Measurements from ENCODE around the gene ZIC2.
"Not testable (repeated sequence)": the region's sequence is repeated elsewhere in the genome, so short reads cannot be mapped to it uniquely, and the experiment has no call there.

Gene ZIC2

DNA sequence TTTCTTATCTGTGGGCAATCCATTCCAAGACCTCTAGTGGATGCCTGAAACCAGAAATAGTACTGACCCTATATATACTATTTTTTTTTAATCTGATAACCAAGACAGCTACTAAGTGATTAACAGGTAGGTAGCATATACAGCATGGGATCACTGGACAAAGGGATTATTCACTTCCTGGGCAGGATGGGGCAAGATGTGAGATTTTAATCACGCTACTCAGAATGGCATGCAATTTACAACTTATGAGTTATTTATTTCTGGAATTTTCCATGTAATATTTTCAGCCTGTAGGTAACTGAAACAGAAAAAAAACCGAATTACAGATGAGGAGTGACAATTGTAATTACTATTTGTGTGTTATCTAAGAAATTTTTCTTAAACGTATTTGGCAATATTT, 41.2 kb downstream of the ZIC2 start:
- no peak overlapping the region for H3K4me3 ChIP-seq (ENCODE audit: control insufficient read depth, low read depth, low read length)
- TF ChIP-seq, protein P1, sequence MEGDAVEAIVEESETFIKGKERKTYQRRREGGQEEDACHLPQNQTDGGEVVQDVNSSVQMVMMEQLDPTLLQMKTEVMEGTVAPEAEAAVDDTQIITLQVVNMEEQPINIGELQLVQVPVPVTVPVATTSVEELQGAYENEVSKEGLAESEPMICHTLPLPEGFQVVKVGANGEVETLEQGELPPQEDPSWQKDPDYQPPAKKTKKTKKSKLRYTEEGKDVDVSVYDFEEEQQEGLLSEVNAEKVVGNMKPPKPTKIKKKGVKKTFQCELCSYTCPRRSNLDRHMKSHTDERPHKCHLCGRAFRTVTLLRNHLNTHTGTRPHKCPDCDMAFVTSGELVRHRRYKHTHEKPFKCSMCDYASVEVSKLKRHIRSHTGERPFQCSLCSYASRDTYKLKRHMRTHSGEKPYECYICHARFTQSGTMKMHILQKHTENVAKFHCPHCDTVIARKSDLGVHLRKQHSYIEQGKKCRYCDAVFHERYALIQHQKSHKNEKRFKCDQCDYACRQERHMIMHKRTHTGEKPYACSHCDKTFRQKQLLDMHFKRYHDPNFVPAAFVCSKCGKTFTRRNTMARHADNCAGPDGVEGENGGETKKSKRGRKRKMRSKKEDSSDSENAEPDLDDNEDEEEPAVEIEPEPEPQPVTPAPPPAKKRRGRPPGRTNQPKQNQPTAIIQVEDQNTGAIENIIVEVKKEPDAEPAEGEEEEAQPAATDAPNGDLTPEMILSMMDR (conservative IDR thresholded peaks at IDR 0.05; ENCODE audit: control insufficient read depth, insufficient read depth, low read depth, low read length): no peak
- no peak for DNase-seq (ENCODE audit: low read depth)

DNA sequence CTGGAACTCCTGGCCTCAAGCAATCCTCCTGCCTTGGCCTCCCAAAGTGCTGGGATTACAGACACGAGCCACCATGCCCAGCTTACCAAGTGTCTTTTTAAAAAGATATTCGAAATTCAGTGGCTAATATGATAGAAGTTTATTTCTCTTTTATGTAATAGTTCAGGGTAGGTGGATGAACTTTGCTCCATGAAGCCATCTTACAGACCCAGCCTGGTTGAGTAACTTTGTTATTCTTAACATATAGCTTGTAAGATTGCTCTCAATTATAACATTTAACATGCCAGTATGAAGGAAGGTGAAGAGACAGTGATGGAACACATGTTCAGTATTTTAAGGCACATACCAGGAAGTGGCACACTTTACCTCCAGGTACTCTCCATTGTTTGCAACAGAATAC, 42.4 kb downstream of the ZIC2 start:
- H3K4me3 ChIP-seq (ENCODE audit: control insufficient read depth, low read depth, low read length): no peak overlapping the region
- TF ChIP-seq, protein P1 (conservative IDR thresholded peaks at IDR 0.05; ENCODE audit: control insufficient read depth, insufficient read depth, low read depth, low read length): no peak
- DNase-seq (ENCODE audit: low read depth): no peak

DNA sequence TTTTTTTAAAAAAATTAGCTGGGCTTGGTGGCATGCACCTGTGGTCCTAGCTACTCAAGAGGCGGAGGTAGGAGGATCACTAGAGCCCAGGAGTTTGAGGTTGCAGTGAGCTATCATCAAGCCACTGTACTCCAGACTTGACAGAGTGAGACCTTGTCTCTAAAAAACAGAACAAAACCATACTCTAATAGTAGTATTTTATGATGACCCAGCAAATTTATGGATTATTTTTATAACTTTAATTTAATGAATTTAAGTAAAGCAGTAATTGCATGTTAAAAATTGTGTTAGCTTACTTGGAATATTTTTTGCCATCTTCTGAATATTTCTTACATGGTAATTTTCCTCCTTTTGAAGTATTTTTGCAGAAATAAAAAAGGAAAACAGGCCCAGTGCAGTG, 48.3 kb downstream of the ZIC2 start:
- DNase-seq (ENCODE audit: low read depth): no peak
- H3K4me3 ChIP-seq (ENCODE audit: control insufficient read depth, low read depth, low read length): no peak overlapping the region
- TF ChIP-seq, protein P1 (conservative IDR thresholded peaks at IDR 0.05; ENCODE audit: control insufficient read depth, insufficient read depth, low read depth, low read length): no peak

DNA sequence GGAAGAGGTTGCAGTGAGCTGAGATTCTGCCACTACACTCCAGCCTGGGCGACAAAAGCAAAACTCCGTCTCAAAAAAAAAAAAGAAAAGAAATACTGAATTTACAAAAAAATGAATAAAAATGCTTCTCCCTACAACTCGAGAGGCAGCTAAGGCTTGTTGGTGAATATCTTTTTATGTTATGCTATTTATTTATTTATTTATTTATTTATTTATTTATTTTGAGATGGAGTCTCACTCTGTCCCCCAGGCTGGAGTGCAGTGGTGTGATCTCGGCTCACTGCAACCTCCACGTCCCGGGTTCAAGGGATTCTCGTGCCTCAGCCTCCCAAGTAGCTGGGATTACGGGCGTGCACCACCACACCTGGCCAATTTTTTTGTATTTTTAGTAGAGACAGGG, 51.1 kb downstream of the ZIC2 start:
- DNase-seq (ENCODE audit: low read depth); H3K4me3 ChIP-seq (ENCODE audit: control insufficient read depth, low read depth, low read length): not testable (repeated sequence)

DNA sequence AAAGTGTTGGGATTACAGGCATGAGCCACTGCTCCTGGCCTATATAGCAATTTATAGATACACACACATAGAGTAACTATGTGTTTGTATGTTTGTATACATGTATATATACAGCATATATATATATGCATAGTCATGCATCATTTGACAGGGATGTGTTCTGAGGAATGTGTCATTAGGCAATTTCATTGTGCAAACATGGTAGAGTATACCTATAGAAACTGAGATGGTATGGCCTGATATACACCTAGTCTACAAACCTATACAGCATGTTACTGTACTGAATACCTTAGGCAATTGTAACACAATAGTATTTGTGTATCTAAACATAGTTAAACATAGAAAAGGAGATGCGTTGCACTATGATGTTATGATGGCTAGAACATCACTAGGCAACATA, 54.4 kb downstream of the ZIC2 start:
- H3K4me3 ChIP-seq (ENCODE audit: control insufficient read depth, low read depth, low read length): no peak overlapping the region
- TF ChIP-seq, protein P1 (conservative IDR thresholded peaks at IDR 0.05; ENCODE audit: control insufficient read depth, insufficient read depth, low read depth, low read length): no peak
- DNase-seq (ENCODE audit: low read depth): no peak

Measured in fibroblast of mammary gland (primary cell).